ENCODE results near the gene TMEM72. TPM values are rescaled to one million over a fixed set of nuclear protein-coding genes. Genes with fewer than 3 reads are reported as not detected.

TMEM72 gene
- total RNA-seq, 1 experiment from 2014 or later = not detected

DNA sequence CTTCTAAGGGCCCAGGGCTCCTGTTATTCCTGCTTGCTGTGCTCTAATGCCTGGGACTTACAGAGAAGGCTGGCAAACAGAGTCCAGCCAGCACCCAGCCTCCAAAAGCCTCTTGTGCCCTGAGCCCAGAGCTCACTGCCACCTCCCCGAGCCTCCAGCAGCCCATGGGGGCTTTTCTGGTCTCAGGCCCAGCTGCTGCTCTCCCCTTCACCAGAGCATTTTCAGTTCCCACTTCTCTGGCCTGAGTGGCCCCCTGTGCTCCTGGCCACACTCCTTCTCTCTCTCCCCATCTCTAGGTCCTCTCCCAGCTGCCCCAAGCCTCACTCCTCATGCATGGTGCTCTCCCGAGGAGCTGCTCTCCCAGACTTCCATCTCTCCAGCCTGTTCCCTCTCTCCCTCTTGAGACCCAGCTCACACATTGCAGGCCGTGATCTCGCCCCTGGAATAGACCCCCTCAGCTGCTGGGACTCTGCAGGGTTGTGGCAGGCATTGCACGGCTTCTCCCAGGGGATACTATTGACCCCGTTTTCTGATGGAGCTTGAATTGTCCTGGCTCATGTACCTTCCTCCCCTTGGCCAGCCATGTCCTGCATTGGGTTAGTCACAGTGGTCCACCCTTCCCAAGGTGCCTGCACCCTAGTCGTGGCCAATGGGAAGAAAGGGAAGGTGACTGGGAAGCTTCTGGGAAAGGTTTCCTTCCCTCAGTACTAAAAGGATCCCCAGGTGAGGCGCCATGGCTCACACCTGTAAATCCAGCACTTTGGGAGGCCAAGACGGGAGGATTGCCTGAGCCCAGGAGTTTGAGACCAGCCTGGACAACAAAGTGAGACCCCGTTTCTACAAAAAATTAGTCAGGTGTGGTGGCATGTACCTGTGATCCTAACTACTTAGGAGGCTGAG, 39.4 kb downstream of the TMEM72 start:
- Histone ChIP-seq H3K27me3 (replicated peaks; ENCODE audit: control insufficient read depth, insufficient read depth, low read length) (no peaks in the 10 kb centered on the region), H3K4me1 (peaks cover 54% of the 10 kb centered on the region), H3K9me3 (no peaks in the 10 kb centered on the region), H3K36me3 (ENCODE audit: control insufficient read depth, insufficient read depth, low read length) (0 out of 2 replicates have a peak, but pooled peaks cover 4% of the 10 kb centered on the region), H3K4me3 (ENCODE audit: low read depth, low read length) (no peak overlapping the region)
- intact Hi-C loops (cut with micrococcal nuclease; ENCODE audit: unreplicated experiment) = no loop called here
- H3K9me3 Mint-ChIP-seq (ENCODE audit: unreplicated experiment) = peaks cover 8% of the 10 kb centered on the region
- no TSS peak for BruUV-seq (replicated peaks)
- H3K36me3 Mint-ChIP-seq (ENCODE audit: insufficient read depth, unreplicated experiment) = peaks cover 12% of the 10 kb centered on the region
- CTCF ChIA-PET = interaction anchor here (1.1 to 2.4 kb wide), 3 partner anchors 13 to 40 kb away, joined by 3 to 7 read pairs (median 3); no protein-coding TSS in a partner anchor
- peaks cover 50% of the 10 kb centered on the region for H3K4me1 Mint-ChIP-seq (ENCODE audit: low read depth, unreplicated experiment)
- peak overlapping the region; percentile 32 for H3K27ac Mint-ChIP-seq (ENCODE audit: unreplicated experiment)
- no peak for DNase-seq
- POLR2A ChIA-PET = no interaction called here
- TF ChIP-seq, protein P1, sequence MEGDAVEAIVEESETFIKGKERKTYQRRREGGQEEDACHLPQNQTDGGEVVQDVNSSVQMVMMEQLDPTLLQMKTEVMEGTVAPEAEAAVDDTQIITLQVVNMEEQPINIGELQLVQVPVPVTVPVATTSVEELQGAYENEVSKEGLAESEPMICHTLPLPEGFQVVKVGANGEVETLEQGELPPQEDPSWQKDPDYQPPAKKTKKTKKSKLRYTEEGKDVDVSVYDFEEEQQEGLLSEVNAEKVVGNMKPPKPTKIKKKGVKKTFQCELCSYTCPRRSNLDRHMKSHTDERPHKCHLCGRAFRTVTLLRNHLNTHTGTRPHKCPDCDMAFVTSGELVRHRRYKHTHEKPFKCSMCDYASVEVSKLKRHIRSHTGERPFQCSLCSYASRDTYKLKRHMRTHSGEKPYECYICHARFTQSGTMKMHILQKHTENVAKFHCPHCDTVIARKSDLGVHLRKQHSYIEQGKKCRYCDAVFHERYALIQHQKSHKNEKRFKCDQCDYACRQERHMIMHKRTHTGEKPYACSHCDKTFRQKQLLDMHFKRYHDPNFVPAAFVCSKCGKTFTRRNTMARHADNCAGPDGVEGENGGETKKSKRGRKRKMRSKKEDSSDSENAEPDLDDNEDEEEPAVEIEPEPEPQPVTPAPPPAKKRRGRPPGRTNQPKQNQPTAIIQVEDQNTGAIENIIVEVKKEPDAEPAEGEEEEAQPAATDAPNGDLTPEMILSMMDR (IDR thresholded peaks at IDR 0.05; ENCODE audit: insufficient read depth in 1 of 2, low read depth in 1 of 2, low read length in 1 of 2, severe bottlenecking in 1 of 2, unreplicated experiment in 1 of 2) = no peak
- H3K27me3 Mint-ChIP-seq (ENCODE audit: insufficient read depth, unreplicated experiment) = no peaks in the 10 kb centered on the region
- H3K4me3 Mint-ChIP-seq (ENCODE audit: unreplicated experiment) = no peak overlapping the region

DNA sequence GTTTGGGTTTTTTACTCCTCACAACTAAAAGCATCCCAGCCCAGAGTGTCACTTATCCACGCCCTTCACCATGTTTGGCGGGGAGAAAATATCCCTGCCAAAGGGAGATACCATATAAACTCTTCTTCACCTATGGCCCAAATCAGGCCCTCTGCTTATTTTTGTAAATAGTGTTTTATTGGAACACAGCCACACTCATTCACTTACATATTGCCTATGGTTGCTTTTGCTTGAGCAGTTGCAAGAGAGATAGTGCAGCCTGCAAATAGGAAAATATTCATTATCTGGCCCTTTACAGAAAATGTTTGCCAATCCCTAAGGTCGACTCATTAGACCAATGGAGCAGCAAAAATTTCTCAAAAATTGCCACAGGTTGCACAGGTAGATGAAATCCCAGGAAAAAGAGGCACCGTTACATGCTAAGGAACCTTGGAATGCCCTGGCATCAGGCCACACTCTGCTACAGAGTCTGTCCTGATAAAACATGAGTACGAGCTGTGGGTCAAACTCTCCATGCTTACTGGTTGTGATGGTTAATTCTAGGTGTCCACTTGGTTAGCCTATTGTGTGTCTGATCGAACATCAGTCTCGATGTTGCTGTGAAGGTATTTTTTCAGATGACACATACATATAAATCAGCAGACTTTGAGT, 40.6 kb downstream of the TMEM72 start:
- intact Hi-C loops (cut with micrococcal nuclease; ENCODE audit: unreplicated experiment) = loop anchor here (1.0 kb wide), 3 partner anchors 11 to 39 kb away; no protein-coding TSS in a partner anchor
- Mint-ChIP-seq H3K4me3 (ENCODE audit: unreplicated experiment) (no peak overlapping the region), H3K4me1 (ENCODE audit: low read depth, unreplicated experiment) (peaks cover 50% of the 10 kb centered on the region), H3K36me3 (ENCODE audit: insufficient read depth, unreplicated experiment) (peaks cover 20% of the 10 kb centered on the region), H3K9me3 (ENCODE audit: unreplicated experiment) (no peaks in the 10 kb centered on the region), H3K27ac (ENCODE audit: unreplicated experiment) (no peak overlapping the region), H3K27me3 (ENCODE audit: insufficient read depth, unreplicated experiment) (no peaks in the 10 kb centered on the region)
- H3K36me3 ChIP-seq (ENCODE audit: control insufficient read depth, insufficient read depth, low read length) = 0 out of 2 replicates have a peak, but pooled peaks cover 4% of the 10 kb centered on the region
- no TSS peak for BruUV-seq (replicated peaks)
- no peaks in the 10 kb centered on the region for H3K27me3 ChIP-seq (replicated peaks; ENCODE audit: control insufficient read depth, insufficient read depth, low read length)
- H3K9me3 ChIP-seq = no peaks in the 10 kb centered on the region
- ChIA-PET CTCF (interaction anchor here (1.5 kb wide), 1 partner anchor 19 kb away, joined by 8 read pairs; no protein-coding TSS in a partner anchor), POLR2A (interaction anchor here (1.9 kb wide), 1 partner anchor 27 kb away, joined by 10 read pairs; the partner anchor contains the start of gene DEPP1)
- H3K4me1 ChIP-seq = peaks cover 54% of the 10 kb centered on the region
- no peak for DNase-seq
- TF ChIP-seq, protein P1 (IDR thresholded peaks at IDR 0.05; ENCODE audit: insufficient read depth in 1 of 2, low read depth in 1 of 2, low read length in 1 of 2, severe bottlenecking in 1 of 2, unreplicated experiment in 1 of 2) = no peak
- no peak overlapping the region for H3K4me3 ChIP-seq (ENCODE audit: low read depth, low read length)

DNA sequence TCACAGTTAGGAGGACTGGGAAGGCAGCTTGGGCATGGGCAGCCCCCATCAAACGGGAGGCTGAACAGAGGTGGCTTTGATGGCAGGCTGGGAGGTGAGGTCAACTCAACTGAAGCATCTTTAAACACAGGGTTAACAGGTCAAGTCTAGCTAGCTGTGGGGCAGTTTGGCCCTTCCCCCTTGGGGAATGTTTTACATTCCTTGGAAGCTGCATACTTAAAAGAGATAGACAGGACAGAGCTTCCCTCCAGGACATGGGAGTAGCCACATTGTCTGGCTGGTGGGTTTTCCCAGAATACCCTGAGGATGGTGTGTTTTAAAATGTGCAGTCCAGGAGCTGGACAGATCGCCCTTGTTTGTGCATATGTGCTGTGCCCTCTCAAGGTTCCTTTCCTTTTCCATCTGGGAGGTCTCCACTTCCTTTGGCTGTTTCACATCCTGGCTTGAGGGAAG, 41.7 kb downstream of the TMEM72 start:
- Mint-ChIP-seq H3K27ac (ENCODE audit: unreplicated experiment) (peak overlapping the region; percentile 8), H3K9me3 (ENCODE audit: unreplicated experiment) (no peaks in the 10 kb centered on the region), H3K36me3 (ENCODE audit: insufficient read depth, unreplicated experiment) (peaks cover 20% of the 10 kb centered on the region), H3K4me1 (ENCODE audit: low read depth, unreplicated experiment) (peaks cover 47% of the 10 kb centered on the region), H3K27me3 (ENCODE audit: insufficient read depth, unreplicated experiment) (no peaks in the 10 kb centered on the region), H3K4me3 (ENCODE audit: unreplicated experiment) (peak overlapping the region; percentile 21)
- peak; percentile 76 to 85 for DNase-seq
- Histone ChIP-seq H3K4me3 (ENCODE audit: low read depth, low read length) (no peak overlapping the region), H3K36me3 (ENCODE audit: control insufficient read depth, insufficient read depth, low read length) (0 out of 2 replicates have a peak, but pooled peaks cover 4% of the 10 kb centered on the region), H3K27me3 (replicated peaks; ENCODE audit: control insufficient read depth, insufficient read depth, low read length) (no peaks in the 10 kb centered on the region), H3K4me1 (peaks cover 55% of the 10 kb centered on the region), H3K9me3 (no peaks in the 10 kb centered on the region)
- ChIA-PET POLR2A (interaction anchor here (1.9 kb wide), 1 partner anchor 26 kb away, joined by 10 read pairs; the partner anchor contains the start of gene DEPP1), CTCF (interaction anchor here (0.7 to 1.5 kb wide), 9 partner anchors 8 to 38 kb away, joined by 3 to 8 read pairs (median 3); partner anchors contain the start of gene DEPP1)
- TF ChIP-seq, protein P1 (IDR thresholded peaks at IDR 0.05; ENCODE audit: insufficient read depth in 1 of 2, low read depth in 1 of 2, low read length in 1 of 2, severe bottlenecking in 1 of 2, unreplicated experiment in 1 of 2) = no peak
- no TSS peak for BruUV-seq (replicated peaks)
- intact Hi-C loops (cut with micrococcal nuclease; ENCODE audit: unreplicated experiment) = loop anchor here (1.0 kb wide), 3 partner anchors 13 to 37 kb away; no protein-coding TSS in a partner anchor
